ENCODE results near the gene PLK2.

The PLK2 gene

GRCh38 chr5:58481066-58481676, 21.3 kb upstream of the PLK2 start:
- TF ChIP-seq CTCF (IDR thresholded peaks at IDR 0.05) = no peak
- Histone ChIP-seq H3K36me3 (no peaks in the 10 kb centered on the region), H3K4me3 (ENCODE audit: low read depth in 1 of 2, low read length in 1 of 2) (no peak overlapping the region), H3K4me1 (ENCODE audit: control insufficient read depth in 1 of 2, insufficient read depth in 1 of 2, low read depth in 1 of 2, low read length in 1 of 2) (peaks cover 30 to 32% of the 10 kb centered on the region in 2 experiments), H3K27ac (no peak overlapping the region), H3K27me3 (no peaks in the 10 kb centered on the region), H3K9me3 (no peaks in the 10 kb centered on the region)

GRCh38 chr5:58477760-58478376, 18.0 kb upstream of the PLK2 start:
- TF ChIP-seq CTCF (IDR thresholded peaks at IDR 0.05) = no peak
- H3K4me3 ChIP-seq (ENCODE audit: low read depth in 1 of 2, low read length in 1 of 2) = no peak overlapping the region

GRCh38 chr5:58475404-58475803, 15.5 kb upstream of the PLK2 start:
- H3K9me3 ChIP-seq = no peaks in the 10 kb centered on the region
- TF ChIP-seq CTCF (IDR thresholded peaks at IDR 0.05) = no peak
- H3K36me3 ChIP-seq = no peaks in the 10 kb centered on the region
- H3K27ac ChIP-seq = no peak overlapping the region
- no peaks in the 10 kb centered on the region for H3K27me3 ChIP-seq
- H3K4me3 ChIP-seq (ENCODE audit: low read depth in 1 of 2, low read length in 1 of 2) = no peak overlapping the region
- H3K4me1 ChIP-seq (ENCODE audit: control insufficient read depth in 1 of 2, insufficient read depth in 1 of 2, low read depth in 1 of 2, low read length in 1 of 2) = no peaks in the 10 kb centered on the region

More at GRCh38 chr5:58477760-58478376, 18.0 kb upstream of the PLK2 start:
- Histone ChIP-seq H3K9me3 (no peaks in the 10 kb centered on the region), H3K27ac (no peak overlapping the region), H3K36me3 (no peaks in the 10 kb centered on the region), H3K4me1 (ENCODE audit: control insufficient read depth in 1 of 2, insufficient read depth in 1 of 2, low read depth in 1 of 2, low read length in 1 of 2) (no peaks in the 10 kb centered on the region), H3K27me3 (no peaks in the 10 kb centered on the region)

GRCh38 chr5:58469896-58470295, 10.0 kb upstream of the PLK2 start:
- no peaks in the 10 kb centered on the region for H3K4me1 ChIP-seq (ENCODE audit: control insufficient read depth in 1 of 2, insufficient read depth in 1 of 2, low read depth in 1 of 2, low read length in 1 of 2)
- H3K9me3 ChIP-seq = no peaks in the 10 kb centered on the region
- H3K4me3 ChIP-seq (ENCODE audit: low read depth in 1 of 2, low read length in 1 of 2) = no peak overlapping the region
- no peaks in the 10 kb centered on the region for H3K27me3 ChIP-seq
- TF ChIP-seq CTCF (IDR thresholded peaks at IDR 0.05) = no peak
- H3K27ac ChIP-seq = no peak overlapping the region
- no peaks in the 10 kb centered on the region for H3K36me3 ChIP-seq

- H3K36me3 ChIP-seq = no peaks in the 10 kb centered on the region
- H3K4me3 ChIP-seq (ENCODE audit: low read depth in 1 of 2, low read length in 1 of 2) = no peak overlapping the region
- no peak overlapping the region for H3K27ac ChIP-seq
- no peak for TF ChIP-seq CTCF (IDR thresholded peaks at IDR 0.05)
- no peaks in the 10 kb centered on the region for H3K4me1 ChIP-seq (ENCODE audit: control insufficient read depth in 1 of 2, insufficient read depth in 1 of 2, low read depth in 1 of 2, low read length in 1 of 2)
- H3K9me3 ChIP-seq = no peaks in the 10 kb centered on the region
- H3K27me3 ChIP-seq = no peaks in the 10 kb centered on the region
These were observed 7.1 kb upstream of the PLK2 start for GRCh38 chr5:58466939-58467338.
